Astrocyte (in vitro differentiated cells and primary cell): Measurements from ENCODE around the gene ERBIN.

ENCODE experiments used
- CTCF ChIP-seq: IDR thresholded peaks from 2 replicates; pipeline ENCODE4 v1.5.1; 2011; ENCODE audit warnings: low read depth, mild to moderate bottlenecking, inconsistent platforms, low read length, moderate library complexity; ENCODE audit not compliant: insufficient read depth
- EZH2 ChIP-seq: IDR thresholded peaks from 2 replicates; pipeline ENCODE4 v1.6.1; 2012; ENCODE audit warnings: mild to moderate bottlenecking, low read length, inconsistent platforms; ENCODE audit not compliant: insufficient read depth

GRCh38 chr5:65928322-65928752 lies 2.0 kb downstream of the ERBIN start:
- TF ChIP-seq CTCF (no peak), EZH2 (no peak)
